GM23338 (cell line): ENCODE data around the gene ATP4A. TPM values are rescaled to one million over a fixed set of nuclear protein-coding genes. Genes with fewer than 3 reads are reported as not detected.
A peak's percentile ranks its signal among the peaks of the same experiment; 100 is the strongest.

ENCODE experiments used
- ATAC-seq: fragments of 200-7000 bp; cut with Tn5 transposase; 3 replicates; pipeline ENCODE4 v1.9.1; 2020
- DNase-seq: peaks from one replicate; pipeline ENCODE4 v3.0.0-alpha.2; 2015; ENCODE audit warnings: low spot score
- H2AFZ ChIP-seq: fragments of 200-600 bp; sonication (generic); 2 replicates; pipeline ENCODE4 v1.8.0; 2016; ENCODE audit warnings: antibody characterized with exemption, mild to moderate bottlenecking, moderate library complexity
- H3F3A ChIP-seq: fragments of 200-600 bp; sonication (generic); replicated peaks from 2 replicates; pipeline ENCODE4 v1.8.0; 2017; ENCODE audit warnings: antibody characterized with exemption, mixed run types, low read depth
- H3K27ac ChIP-seq: fragments of 200-600 bp; sonication (generic); 2 replicates; pipeline ENCODE4 v1.6.1; 2016; ENCODE audit warnings: low read depth
- H3K27me3 ChIP-seq: fragments of 200-600 bp; sonication (generic); 2 replicates; pipeline ENCODE4 v1.8.0; 2016; ENCODE audit warnings: mild to moderate bottlenecking, mixed run types, moderate library complexity; ENCODE audit not compliant: insufficient read depth
- H3K36me3 ChIP-seq: fragments of 200-600 bp; sonication (generic); 2 replicates; pipeline ENCODE4 v1.8.0; 2016; ENCODE audit warnings: mild to moderate bottlenecking; ENCODE audit not compliant: insufficient read depth
- H3K4me1 ChIP-seq: fragments of 200-600 bp; sonication (generic); 2 replicates; pipeline ENCODE4 v1.8.0; 2016; ENCODE audit warnings: mild to moderate bottlenecking, moderate library complexity; ENCODE audit not compliant: insufficient read depth
- H3K4me2 ChIP-seq: fragments of 200-600 bp; sonication (generic); 2 replicates; pipeline ENCODE4 v1.7.1; 2017; ENCODE audit warnings: mixed run types
- H3K4me3 ChIP-seq: fragments of 200-600 bp; sonication (generic); 2 replicates; pipeline ENCODE4 v1.6.1; 2016; ENCODE audit warnings: mixed run types
- H3K79me2 ChIP-seq: fragments of 200-600 bp; sonication (generic); replicated peaks from 2 replicates; pipeline ENCODE4 v1.8.0; 2017; ENCODE audit warnings: mild to moderate bottlenecking; ENCODE audit not compliant: insufficient read depth
- H3K9me2 ChIP-seq: fragments of 200-600 bp; sonication (generic); 2 replicates; pipeline ENCODE4 v1.8.0; 2017; ENCODE audit not compliant: insufficient read depth
- H4K20me1 ChIP-seq: fragments of 200-600 bp; sonication (generic); replicated peaks from 2 replicates; pipeline ENCODE4 v1.8.0; 2017; ENCODE audit warnings: mild to moderate bottlenecking; ENCODE audit not compliant: insufficient read depth
- H3K27ac Mint-ChIP-seq: 2 replicates; pipeline ENCODE4 v1.8.0; 2020; ENCODE audit warnings: inconsistent platforms, mild to moderate bottlenecking, moderate library complexity, mixed read lengths
- H3K27me3 Mint-ChIP-seq: 3 replicates; pipeline ENCODE4 v1.8.0; 2022; ENCODE audit warnings: low read depth, mild to moderate bottlenecking, moderate library complexity, mixed read lengths, inconsistent platforms; ENCODE audit not compliant: insufficient read depth, poor library complexity
- H3K36me3 Mint-ChIP-seq: 3 replicates; pipeline ENCODE4 v1.8.0; 2021; ENCODE audit warnings: low read depth, mild to moderate bottlenecking, inconsistent platforms, moderate library complexity, mixed read lengths
- H3K4me1 Mint-ChIP-seq: 3 replicates; pipeline ENCODE4 v1.8.0; 2020; ENCODE audit warnings: mild to moderate bottlenecking, inconsistent platforms, mixed read lengths
- H3K4me3 Mint-ChIP-seq: 3 replicates; pipeline ENCODE4 v1.8.0; 2021; ENCODE audit warnings: moderate library complexity, mild to moderate bottlenecking, inconsistent platforms, mixed read lengths
- H3K9me3 Mint-ChIP-seq: 3 replicates; pipeline ENCODE4 v1.8.0; 2020; ENCODE audit warnings: moderate library complexity, mild to moderate bottlenecking, inconsistent platforms, mixed read lengths
- CREB1 ChIP-seq: fragments of 250-450 bp; sonication (Bioruptor Pico); IDR thresholded peaks from 2 replicates; pipeline ENCODE4 v1.5.0; 2020; ENCODE audit warnings: low read depth, mild to moderate bottlenecking, moderate library complexity
- EZH2 ChIP-seq: fragments of 200-600 bp; sonication (generic); IDR thresholded peaks from one replicate; pipeline ENCODE4 v1.8.0; 2017; ENCODE audit warnings: antibody characterized with exemption, mild to moderate bottlenecking, low read depth; ENCODE audit not compliant: unreplicated experiment
- EZH2phosphoT487 ChIP-seq: fragments of 200-600 bp; sonication (generic); IDR thresholded peaks from one replicate; pipeline ENCODE4 v1.8.1; 2018; ENCODE audit warnings: antibody characterized with exemption; ENCODE audit not compliant: unreplicated experiment
- JUNB ChIP-seq: IDR thresholded peaks from one replicate; pipeline ENCODE4 v1.6.1; 2016; ENCODE audit warnings: antibody characterized with exemption; ENCODE audit not compliant: unreplicated experiment
- NANOG ChIP-seq: IDR thresholded peaks from 2 replicates; pipeline ENCODE4 v1.6.1; 2016; ENCODE audit warnings: antibody characterized with exemption, borderline replicate concordance
- POLR2AphosphoS5 ChIP-seq: IDR thresholded peaks from 2 replicates; pipeline ENCODE4 v1.6.1; 2016; ENCODE audit warnings: antibody characterized with exemption, low read depth
- STAT1 ChIP-seq: IDR thresholded peaks from one replicate; pipeline ENCODE4 v1.6.1; 2016; ENCODE audit warnings: antibody characterized with exemption; ENCODE audit not compliant: unreplicated experiment
- ZNF114 ChIP-seq: fragments of 250-450 bp; sonication (Bioruptor Pico); IDR thresholded peaks from 2 replicates; pipeline ENCODE4 v1.5.0; 2020; ENCODE audit warnings: mild to moderate bottlenecking, moderate library complexity
- polyA plus RNA-seq: library from polyadenylated mRNA; unstranded; fragments of >200 nt; fragmentation: Nextera tagmentation; extraction: Ambion mirVana; gene quantifications from 2 replicates; pipeline ENCODE4 v1.2.1, GENCODE V29; 2016
- total RNA-seq: library from RNA; depleted of rRNA; stranded (reverse); fragments of >200 nt; shearing (Covaris generic); gene quantifications from 2 replicates; pipeline ENCODE4 v1.2.3, GENCODE V29; 2014
- TF ChIP-seq, protein P1 (sequence below): IDR thresholded peaks from 2 replicates; pipeline ENCODE4 v1.6.1; 2016; ENCODE audit warnings: antibody characterized with exemption
- TF ChIP-seq, protein P2 (sequence below): IDR thresholded peaks from one replicate; pipeline ENCODE4 v1.6.1; 2018; ENCODE audit warnings: antibody characterized with exemption; ENCODE audit not compliant: unreplicated experiment
- TF ChIP-seq, protein P3 (sequence below), 2 experiments: fragments of 200-600 bp in 1 of 2; sonication (generic) in 1 of 2; conservative IDR thresholded peaks; 2 replicates each; pipeline versions ENCODE4 v1.5.1 to v1.6.1; 2016 to 2017; ENCODE audit warnings: antibody characterized with exemption in 2 of 2, low read depth in 2 of 2, mild to moderate bottlenecking in 2 of 2, moderate library complexity in 1 of 2

ATP4A gene
- total and polyA plus RNA-seq, 2 experiments from 2014 or later: 0.61 to 0.63 TPM

DNA sequence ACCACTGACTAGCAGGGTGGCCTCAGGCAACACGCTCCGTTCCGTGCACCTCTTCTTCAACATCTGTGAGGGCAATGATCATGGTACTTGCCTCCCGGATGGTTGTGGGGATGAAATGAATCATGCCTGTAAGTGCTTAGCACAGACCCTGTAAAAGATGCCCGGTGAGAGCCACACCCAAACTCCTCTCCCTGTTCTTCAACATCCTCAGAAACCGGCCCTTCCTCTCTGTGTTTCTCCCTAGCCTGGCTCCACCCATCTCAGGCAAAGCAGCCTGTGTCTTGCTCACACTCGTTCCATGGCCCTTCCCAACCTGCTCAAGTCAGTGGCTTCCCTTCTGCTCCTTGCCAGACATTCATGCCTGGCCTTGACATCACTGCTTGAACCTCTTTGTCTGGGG, 44.2 kb downstream of the ATP4A start:
- Histone ChIP-seq H3K79me2 (no peaks in the 10 kb centered on the region), H3K27ac (no peak overlapping the region), H3K4me1 (peaks cover 21% of the 10 kb centered on the region), H3K4me3 (no peak overlapping the region), H4K20me1 (no peaks in the 10 kb centered on the region), H2AFZ (no peak overlapping the region), H3K4me2 (no peak overlapping the region), H3K9me2 (no peaks in the 10 kb centered on the region), H3K36me3 (no peaks in the 10 kb centered on the region), H3K27me3 (no peaks in the 10 kb centered on the region), H3F3A (no peaks in the 10 kb centered on the region)
- Mint-ChIP-seq H3K36me3 (no peaks in the 10 kb centered on the region), H3K9me3 (no peaks in the 10 kb centered on the region; the same call in 2 of the 3 replicates), H3K27ac (no peak overlapping the region), H3K4me1 (peaks cover 30% of the 10 kb centered on the region), H3K27me3 (peaks cover 14% of the 10 kb centered on the region), H3K4me3 (no peak overlapping the region)
- DNase-seq (no peak), ATAC-seq (peak; percentile 10; the same call in 2 of the 3 replicates)
- TF ChIP-seq ZNF114 (CRISPR knock-in tag) (no peak), NANOG (no peak), EZH2 (no peak), JUNB (no peak), POLR2AphosphoS5 (no peak), CREB1 (CRISPR knock-in tag) (no peak), EZH2phosphoT487 (no peak), STAT1 (no peak)
- TF ChIP-seq, protein P1, sequence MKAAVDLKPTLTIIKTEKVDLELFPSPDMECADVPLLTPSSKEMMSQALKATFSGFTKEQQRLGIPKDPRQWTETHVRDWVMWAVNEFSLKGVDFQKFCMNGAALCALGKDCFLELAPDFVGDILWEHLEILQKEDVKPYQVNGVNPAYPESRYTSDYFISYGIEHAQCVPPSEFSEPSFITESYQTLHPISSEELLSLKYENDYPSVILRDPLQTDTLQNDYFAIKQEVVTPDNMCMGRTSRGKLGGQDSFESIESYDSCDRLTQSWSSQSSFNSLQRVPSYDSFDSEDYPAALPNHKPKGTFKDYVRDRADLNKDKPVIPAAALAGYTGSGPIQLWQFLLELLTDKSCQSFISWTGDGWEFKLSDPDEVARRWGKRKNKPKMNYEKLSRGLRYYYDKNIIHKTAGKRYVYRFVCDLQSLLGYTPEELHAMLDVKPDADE: no peak
- TF ChIP-seq, protein P2, sequence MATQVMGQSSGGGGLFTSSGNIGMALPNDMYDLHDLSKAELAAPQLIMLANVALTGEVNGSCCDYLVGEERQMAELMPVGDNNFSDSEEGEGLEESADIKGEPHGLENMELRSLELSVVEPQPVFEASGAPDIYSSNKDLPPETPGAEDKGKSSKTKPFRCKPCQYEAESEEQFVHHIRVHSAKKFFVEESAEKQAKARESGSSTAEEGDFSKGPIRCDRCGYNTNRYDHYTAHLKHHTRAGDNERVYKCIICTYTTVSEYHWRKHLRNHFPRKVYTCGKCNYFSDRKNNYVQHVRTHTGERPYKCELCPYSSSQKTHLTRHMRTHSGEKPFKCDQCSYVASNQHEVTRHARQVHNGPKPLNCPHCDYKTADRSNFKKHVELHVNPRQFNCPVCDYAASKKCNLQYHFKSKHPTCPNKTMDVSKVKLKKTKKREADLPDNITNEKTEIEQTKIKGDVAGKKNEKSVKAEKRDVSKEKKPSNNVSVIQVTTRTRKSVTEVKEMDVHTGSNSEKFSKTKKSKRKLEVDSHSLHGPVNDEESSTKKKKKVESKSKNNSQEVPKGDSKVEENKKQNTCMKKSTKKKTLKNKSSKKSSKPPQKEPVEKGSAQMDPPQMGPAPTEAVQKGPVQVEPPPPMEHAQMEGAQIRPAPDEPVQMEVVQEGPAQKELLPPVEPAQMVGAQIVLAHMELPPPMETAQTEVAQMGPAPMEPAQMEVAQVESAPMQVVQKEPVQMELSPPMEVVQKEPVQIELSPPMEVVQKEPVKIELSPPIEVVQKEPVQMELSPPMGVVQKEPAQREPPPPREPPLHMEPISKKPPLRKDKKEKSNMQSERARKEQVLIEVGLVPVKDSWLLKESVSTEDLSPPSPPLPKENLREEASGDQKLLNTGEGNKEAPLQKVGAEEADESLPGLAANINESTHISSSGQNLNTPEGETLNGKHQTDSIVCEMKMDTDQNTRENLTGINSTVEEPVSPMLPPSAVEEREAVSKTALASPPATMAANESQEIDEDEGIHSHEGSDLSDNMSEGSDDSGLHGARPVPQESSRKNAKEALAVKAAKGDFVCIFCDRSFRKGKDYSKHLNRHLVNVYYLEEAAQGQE: no peak

DNA sequence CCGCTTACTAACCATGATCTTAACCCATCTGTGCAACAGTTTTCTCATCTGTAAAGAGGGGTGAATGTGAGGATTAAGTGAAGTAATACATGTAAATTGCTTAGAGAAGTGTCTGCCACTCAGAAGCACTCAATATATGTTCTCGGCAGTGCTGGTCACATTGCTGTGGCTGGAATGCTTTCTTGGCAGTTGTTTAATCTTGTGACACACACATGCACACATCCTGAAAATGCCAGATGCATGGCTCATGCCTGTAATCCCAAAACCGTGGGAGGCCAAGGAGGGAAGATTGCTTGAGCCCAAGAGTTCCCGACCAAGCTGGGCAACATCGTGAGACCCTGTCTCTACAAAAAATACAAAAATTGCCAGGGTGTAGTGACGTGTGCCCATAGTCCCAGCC, 45.1 kb downstream of the ATP4A start:
- H4K20me1 ChIP-seq: no peaks in the 10 kb centered on the region
- no peak overlapping the region for H3K4me2 ChIP-seq
- no peaks in the 10 kb centered on the region for H3F3A ChIP-seq
- no peak overlapping the region for H3K4me3 ChIP-seq
- H3K27ac ChIP-seq: no peak overlapping the region
- Mint-ChIP-seq H3K36me3 (no peaks in the 10 kb centered on the region), H3K4me1 (peaks cover 27% of the 10 kb centered on the region), H3K27ac (no peak overlapping the region), H3K9me3 (no peaks in the 10 kb centered on the region; the same call in 2 of the 3 replicates), H3K4me3 (no peak overlapping the region), H3K27me3 (peaks cover 14% of the 10 kb centered on the region)
- peaks cover 21% of the 10 kb centered on the region for H3K4me1 ChIP-seq
- H3K36me3 ChIP-seq: no peaks in the 10 kb centered on the region
- no peak for DNase-seq
- no peaks in the 10 kb centered on the region for H3K27me3 ChIP-seq
- no peak overlapping the region for H2AFZ ChIP-seq
- no peak for TF ChIP-seq STAT1
- TF ChIP-seq, protein P3, sequence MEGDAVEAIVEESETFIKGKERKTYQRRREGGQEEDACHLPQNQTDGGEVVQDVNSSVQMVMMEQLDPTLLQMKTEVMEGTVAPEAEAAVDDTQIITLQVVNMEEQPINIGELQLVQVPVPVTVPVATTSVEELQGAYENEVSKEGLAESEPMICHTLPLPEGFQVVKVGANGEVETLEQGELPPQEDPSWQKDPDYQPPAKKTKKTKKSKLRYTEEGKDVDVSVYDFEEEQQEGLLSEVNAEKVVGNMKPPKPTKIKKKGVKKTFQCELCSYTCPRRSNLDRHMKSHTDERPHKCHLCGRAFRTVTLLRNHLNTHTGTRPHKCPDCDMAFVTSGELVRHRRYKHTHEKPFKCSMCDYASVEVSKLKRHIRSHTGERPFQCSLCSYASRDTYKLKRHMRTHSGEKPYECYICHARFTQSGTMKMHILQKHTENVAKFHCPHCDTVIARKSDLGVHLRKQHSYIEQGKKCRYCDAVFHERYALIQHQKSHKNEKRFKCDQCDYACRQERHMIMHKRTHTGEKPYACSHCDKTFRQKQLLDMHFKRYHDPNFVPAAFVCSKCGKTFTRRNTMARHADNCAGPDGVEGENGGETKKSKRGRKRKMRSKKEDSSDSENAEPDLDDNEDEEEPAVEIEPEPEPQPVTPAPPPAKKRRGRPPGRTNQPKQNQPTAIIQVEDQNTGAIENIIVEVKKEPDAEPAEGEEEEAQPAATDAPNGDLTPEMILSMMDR (conservative IDR thresholded peaks at IDR 0.05; ENCODE audit: low read depth in 2 of 2): no peak
- TF ChIP-seq, protein P1: no peak
- TF ChIP-seq, protein P2: no peak
- no peak for ATAC-seq
- H3K79me2 ChIP-seq: no peaks in the 10 kb centered on the region
- no peaks in the 10 kb centered on the region for H3K9me2 ChIP-seq
